ENCODE measurements around the gene NEK3. TPM values are rescaled to one million over a fixed set of nuclear protein-coding genes. Genes with fewer than 3 reads are reported as not detected.
"Not testable (repeated sequence)": the region's sequence is repeated elsewhere in the genome, so short reads cannot be mapped to it uniquely, and the experiment has no call there.

NEK3 gene
- total RNA-seq, 1 donor from 2014 or later = 14.8 TPM

- Mint-ChIP-seq H3K4me3 (ENCODE audit: unreplicated experiment) (no peak overlapping the region), H3K9me3 (ENCODE audit: low read depth) (no peaks in the 10 kb centered on the region), H3K27me3 (ENCODE audit: low read depth) (peaks cover 13% of the 10 kb centered on the region), H3K36me3 (ENCODE audit: low read depth) (no peaks in the 10 kb centered on the region), H3K4me1 (ENCODE audit: low read depth) (no peaks in the 10 kb centered on the region), H3K27ac (ENCODE audit: unreplicated experiment) (no peak overlapping the region)
- no peak for TF ChIP-seq CTCF (IDR thresholded peaks at IDR 0.05)
- no peak for DNase-seq (ENCODE audit: low spot score)
Measured at GRCh38 chr13:52112591-52112990, 46.8 kb downstream of the NEK3 start.

GRCh38 chr13:52109116-52109670 lies 50.2 kb downstream of the NEK3 start:
- no peak for DNase-seq (ENCODE audit: low spot score)
- Mint-ChIP-seq H3K9me3 (ENCODE audit: low read depth) (no peaks in the 10 kb centered on the region), H3K27me3 (ENCODE audit: low read depth) (peaks cover 7% of the 10 kb centered on the region), H3K4me3 (ENCODE audit: unreplicated experiment) (no peak overlapping the region), H3K36me3 (ENCODE audit: low read depth) (no peaks in the 10 kb centered on the region), H3K27ac (ENCODE audit: unreplicated experiment) (no peak overlapping the region), H3K4me1 (ENCODE audit: low read depth) (peaks cover 6% of the 10 kb centered on the region)
- no peak for TF ChIP-seq CTCF (IDR thresholded peaks at IDR 0.05)

GRCh38 chr13:52105841-52106240 lies 53.6 kb downstream of the NEK3 start:
- DNase-seq (ENCODE audit: low spot score) = no peak
- TF ChIP-seq CTCF (IDR thresholded peaks at IDR 0.05) = no peak
- no peaks in the 10 kb centered on the region for H3K9me3 Mint-ChIP-seq (ENCODE audit: low read depth)
- H3K27ac Mint-ChIP-seq (ENCODE audit: unreplicated experiment) = no peak overlapping the region
- H3K27me3 Mint-ChIP-seq (ENCODE audit: low read depth) = no peaks in the 10 kb centered on the region
- no peak overlapping the region for H3K4me3 Mint-ChIP-seq (ENCODE audit: unreplicated experiment)
- peaks cover 6% of the 10 kb centered on the region for H3K4me1 Mint-ChIP-seq (ENCODE audit: low read depth)
- no peaks in the 10 kb centered on the region for H3K36me3 Mint-ChIP-seq (ENCODE audit: low read depth)

GRCh38 chr13:52104624-52105023 lies 54.8 kb downstream of the NEK3 start:
- no peak for TF ChIP-seq CTCF (IDR thresholded peaks at IDR 0.05)
- Mint-ChIP-seq H3K9me3 (ENCODE audit: low read depth) (no peaks in the 10 kb centered on the region), H3K4me3 (ENCODE audit: unreplicated experiment) (no peak overlapping the region), H3K27me3 (ENCODE audit: low read depth) (no peaks in the 10 kb centered on the region), H3K36me3 (ENCODE audit: low read depth) (no peaks in the 10 kb centered on the region), H3K27ac (ENCODE audit: unreplicated experiment) (no peak overlapping the region), H3K4me1 (ENCODE audit: low read depth) (peaks cover 6% of the 10 kb centered on the region)
- no peak for DNase-seq (ENCODE audit: low spot score)

GRCh38 chr13:52103386-52103785 lies 56.0 kb downstream of the NEK3 start:
- H3K36me3 Mint-ChIP-seq (ENCODE audit: low read depth) = no peaks in the 10 kb centered on the region
- no peak for TF ChIP-seq CTCF (IDR thresholded peaks at IDR 0.05)
- no peak overlapping the region for H3K27ac Mint-ChIP-seq (ENCODE audit: unreplicated experiment)
- no peaks in the 10 kb centered on the region for H3K9me3 Mint-ChIP-seq (ENCODE audit: low read depth)
- DNase-seq (ENCODE audit: low spot score) = no peak
- peaks cover 6% of the 10 kb centered on the region for H3K4me1 Mint-ChIP-seq (ENCODE audit: low read depth)
- H3K4me3 Mint-ChIP-seq (ENCODE audit: unreplicated experiment) = no peak overlapping the region
- H3K27me3 Mint-ChIP-seq (ENCODE audit: low read depth) = no peaks in the 10 kb centered on the region

GRCh38 chr13:52102423-52102822 lies 57.0 kb downstream of the NEK3 start:
- not testable (repeated sequence) for H3K4me3 Mint-ChIP-seq (ENCODE audit: unreplicated experiment); H3K27ac Mint-ChIP-seq (ENCODE audit: unreplicated experiment); H3K4me1 Mint-ChIP-seq (ENCODE audit: low read depth); H3K36me3 Mint-ChIP-seq (ENCODE audit: low read depth); H3K27me3 Mint-ChIP-seq (ENCODE audit: low read depth); H3K9me3 Mint-ChIP-seq (ENCODE audit: low read depth); DNase-seq (ENCODE audit: low spot score)
